ENCODE measurements around the gene PKD1.
"Not testable (repeated sequence)": the region's sequence is repeated elsewhere in the genome, so short reads cannot be mapped to it uniquely, and the experiment has no call there.

The PKD1 gene

DNA sequence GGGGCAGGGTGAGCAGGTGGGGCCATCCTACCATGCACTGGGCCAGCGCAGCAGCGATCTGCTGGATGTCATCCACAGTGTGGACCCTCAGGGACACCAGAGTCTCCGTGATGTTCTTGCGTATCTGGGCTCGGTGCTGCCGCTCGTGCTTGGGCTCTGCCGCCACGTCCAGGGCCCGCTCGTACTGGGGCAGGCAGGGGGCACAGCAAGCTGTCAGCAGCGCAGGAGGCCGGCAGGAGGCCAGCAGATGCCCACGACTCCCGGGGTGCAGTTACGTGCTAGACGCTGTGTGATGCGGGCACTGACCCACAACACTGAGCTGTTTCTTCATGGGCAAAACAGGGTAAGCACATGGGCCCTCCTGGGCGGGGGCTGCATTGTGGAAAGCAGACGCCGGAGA is 30.4 kb downstream of the PKD1 start:
- H3K36me3 ChIP-seq (ENCODE audit: control insufficient read depth in 2 of 2, insufficient read depth in 2 of 2, low read length in 2 of 2): peaks cover 0 to 12% of the 10 kb centered on the region in 2 donors
- not testable (repeated sequence) for H3K4me1 ChIP-seq (ENCODE audit: control insufficient read depth, insufficient read depth, low read length); H3K9me3 ChIP-seq (ENCODE audit: control insufficient read depth in 2 of 2, low read length in 2 of 2); H3K4me3 ChIP-seq (ENCODE audit: low read length in 2 of 2); H3K9ac ChIP-seq (ENCODE audit: low read length in 2 of 2); H3K27me3 ChIP-seq (ENCODE audit: control insufficient read depth in 1 of 2, insufficient read depth in 2 of 2, low read length in 2 of 2); H3K27ac ChIP-seq (ENCODE audit: low read length)

DNA sequence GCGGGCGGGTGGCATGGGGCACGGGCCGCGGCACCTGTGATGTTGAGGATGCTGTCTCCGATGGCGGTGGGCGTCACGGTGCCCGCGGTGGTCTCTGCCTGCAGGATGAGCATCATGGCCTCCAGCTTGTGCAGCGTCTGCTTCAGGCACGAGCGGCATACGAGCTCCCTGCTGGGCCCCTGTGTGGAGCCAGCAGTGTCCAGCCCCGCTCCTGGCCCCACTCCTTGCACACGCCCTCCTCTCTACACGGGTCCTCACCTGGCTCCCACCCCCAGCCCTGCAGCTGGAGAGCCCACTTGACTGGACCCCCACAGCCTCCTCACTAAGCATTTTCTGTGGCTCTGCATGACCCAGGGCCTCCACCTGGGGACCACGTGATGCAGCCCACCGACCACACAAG is 31.2 kb downstream of the PKD1 start:
- not testable (repeated sequence) for H3K4me3 ChIP-seq (ENCODE audit: low read length in 2 of 2); H3K9ac ChIP-seq (ENCODE audit: low read length in 2 of 2); H3K9me3 ChIP-seq (ENCODE audit: control insufficient read depth in 2 of 2, low read length in 2 of 2); H3K27ac ChIP-seq (ENCODE audit: low read length); H3K27me3 ChIP-seq (ENCODE audit: control insufficient read depth in 1 of 2, insufficient read depth in 2 of 2, low read length in 2 of 2); H3K4me1 ChIP-seq (ENCODE audit: control insufficient read depth, insufficient read depth, low read length)
- peaks cover 0 to 16% of the 10 kb centered on the region in 2 donors for H3K36me3 ChIP-seq (ENCODE audit: control insufficient read depth in 2 of 2, insufficient read depth in 2 of 2, low read length in 2 of 2)

DNA sequence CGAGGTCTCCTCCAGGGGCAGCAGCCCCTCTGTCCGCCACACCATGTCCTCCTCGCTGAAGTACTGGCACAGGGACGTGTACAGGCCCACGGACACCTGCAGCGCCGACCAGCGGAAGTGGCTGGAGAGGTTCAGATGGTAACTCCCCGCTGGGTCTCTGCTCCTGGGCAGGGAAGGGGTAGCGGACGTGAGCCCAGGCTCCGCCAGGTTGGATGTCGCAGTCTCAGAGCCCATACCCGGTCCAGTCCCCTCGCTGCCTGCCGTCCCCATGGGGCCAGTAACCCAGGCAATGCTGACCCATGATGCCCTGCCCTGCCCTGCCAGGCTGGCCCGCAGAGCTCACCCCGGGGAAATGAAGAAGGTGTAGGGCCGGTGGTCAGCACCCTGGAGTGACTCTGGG is 33.2 kb downstream of the PKD1 start:
- Histone ChIP-seq H3K27ac (ENCODE audit: low read length) (no peak overlapping the region), H3K36me3 (ENCODE audit: control insufficient read depth in 2 of 2, insufficient read depth in 2 of 2, low read length in 2 of 2) (peaks cover 3 to 16% of the 10 kb centered on the region in 2 donors), H3K4me1 (ENCODE audit: control insufficient read depth, insufficient read depth, low read length) (no peaks in the 10 kb centered on the region), H3K4me3 (ENCODE audit: low read length in 2 of 2) (no peak overlapping the region), H3K9ac (ENCODE audit: low read length in 2 of 2) (no peak overlapping the region), H3K9me3 (ENCODE audit: control insufficient read depth in 2 of 2, low read length in 2 of 2) (no peaks in the 10 kb centered on the region), H3K27me3 (ENCODE audit: control insufficient read depth in 1 of 2, insufficient read depth in 2 of 2, low read length in 2 of 2) (no peaks in the 10 kb centered on the region)

DNA sequence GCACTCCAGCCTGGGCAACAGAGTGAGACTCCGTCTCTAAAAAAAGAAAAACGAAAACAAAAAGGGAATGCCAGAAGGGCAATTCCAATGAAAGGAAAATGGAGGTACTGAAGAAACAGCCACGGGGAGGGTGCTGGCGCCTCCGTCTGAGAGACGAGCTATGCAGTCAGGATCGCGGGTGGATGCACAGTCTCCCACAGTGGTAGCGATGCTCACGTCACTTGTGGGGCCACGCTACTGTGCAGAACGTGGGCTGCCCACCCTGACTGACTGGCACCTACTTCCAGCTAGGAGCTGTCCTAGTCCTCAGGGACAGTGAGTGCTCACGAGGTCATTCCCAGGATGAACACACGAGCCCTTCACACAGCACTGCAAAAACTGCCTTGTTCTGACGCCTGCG is 34.1 kb downstream of the PKD1 start:
- H3K4me1 ChIP-seq (ENCODE audit: control insufficient read depth, insufficient read depth, low read length); H3K27me3 ChIP-seq (ENCODE audit: control insufficient read depth in 1 of 2, insufficient read depth in 2 of 2, low read length in 2 of 2); H3K9ac ChIP-seq (ENCODE audit: low read length in 2 of 2); H3K4me3 ChIP-seq (ENCODE audit: low read length in 2 of 2); H3K27ac ChIP-seq (ENCODE audit: low read length); H3K9me3 ChIP-seq (ENCODE audit: control insufficient read depth in 2 of 2, low read length in 2 of 2): not testable (repeated sequence)
- peaks cover 3 to 20% of the 10 kb centered on the region in 2 donors for H3K36me3 ChIP-seq (ENCODE audit: control insufficient read depth in 2 of 2, insufficient read depth in 2 of 2, low read length in 2 of 2)

DNA sequence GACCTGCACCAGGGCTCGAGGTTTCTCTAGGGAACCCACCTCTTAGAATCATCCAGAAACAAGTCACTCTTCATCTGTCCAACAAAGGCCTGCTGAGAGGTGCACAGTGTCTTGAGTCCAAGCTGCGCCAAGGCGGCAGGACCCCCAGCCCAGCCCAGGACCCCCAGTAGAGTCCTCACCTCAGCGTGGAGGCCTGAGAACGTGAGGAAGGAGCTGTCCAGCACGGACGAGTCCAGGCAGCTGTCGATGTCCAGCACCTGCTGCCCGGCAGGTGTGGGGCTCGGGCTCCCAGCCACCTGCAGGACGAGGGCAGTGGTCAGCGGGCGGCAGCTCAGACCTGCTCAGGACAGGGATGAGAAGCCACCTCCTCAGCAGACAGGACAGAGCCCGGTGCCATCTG is 38.0 kb downstream of the PKD1 start:
- H3K27me3 ChIP-seq (ENCODE audit: control insufficient read depth in 1 of 2, insufficient read depth in 2 of 2, low read length in 2 of 2); H3K4me3 ChIP-seq (ENCODE audit: low read length in 2 of 2); H3K9me3 ChIP-seq (ENCODE audit: control insufficient read depth in 2 of 2, low read length in 2 of 2); H3K9ac ChIP-seq (ENCODE audit: low read length in 2 of 2); H3K4me1 ChIP-seq (ENCODE audit: control insufficient read depth, insufficient read depth, low read length); H3K27ac ChIP-seq (ENCODE audit: low read length): not testable (repeated sequence)
- peaks cover 31 to 50% of the 10 kb centered on the region in 2 donors for H3K36me3 ChIP-seq (ENCODE audit: control insufficient read depth in 2 of 2, insufficient read depth in 2 of 2, low read length in 2 of 2)

DNA sequence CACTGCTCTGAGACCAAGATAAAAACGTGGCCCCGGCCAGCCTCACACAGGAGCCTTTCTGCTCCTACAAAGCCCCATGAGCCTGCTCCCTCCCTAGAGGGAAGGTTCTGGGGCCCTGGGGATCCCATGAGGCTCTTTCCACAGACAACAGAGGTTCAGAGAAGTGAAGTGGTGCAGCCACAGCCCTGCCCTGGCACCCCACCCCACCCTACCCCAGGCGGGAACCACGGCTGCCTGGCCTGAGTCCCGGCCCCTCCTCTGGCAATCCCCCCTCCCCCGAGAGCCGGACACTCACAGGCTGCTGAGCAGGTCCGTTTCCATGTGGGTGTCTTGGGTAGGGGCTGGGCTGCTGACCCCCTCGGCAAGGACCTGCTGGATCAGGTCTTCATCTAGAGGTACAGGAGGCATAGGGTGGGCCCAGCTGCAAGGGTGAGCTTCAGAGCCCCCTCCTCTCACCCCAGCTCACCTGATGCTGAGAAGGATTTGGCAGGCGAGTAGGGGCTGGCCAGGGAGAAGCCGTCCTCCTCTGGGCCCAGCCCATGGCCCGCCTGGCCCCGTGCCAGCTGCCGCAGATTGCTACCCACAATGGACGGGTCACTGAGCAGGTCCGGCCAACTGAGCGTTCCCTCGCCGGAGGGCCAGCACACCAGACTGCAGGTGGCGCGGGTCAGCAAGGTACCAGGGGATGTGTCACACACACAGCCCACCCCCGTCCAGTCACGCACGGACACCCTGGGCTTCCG is 38.7 kb downstream of the PKD1 start:
- no peak overlapping the region for H3K4me3 ChIP-seq (ENCODE audit: low read length in 2 of 2)
- no peak overlapping the region for H3K27ac ChIP-seq (ENCODE audit: low read length)
- peaks cover 13% of the 10 kb centered on the region for H3K4me1 ChIP-seq (ENCODE audit: control insufficient read depth, insufficient read depth, low read length)
- H3K9me3 ChIP-seq (ENCODE audit: control insufficient read depth in 2 of 2, low read length in 2 of 2): no peaks in the 10 kb centered on the region
- no peaks in the 10 kb centered on the region for H3K27me3 ChIP-seq (ENCODE audit: control insufficient read depth in 1 of 2, insufficient read depth in 2 of 2, low read length in 2 of 2)
- H3K36me3 ChIP-seq (ENCODE audit: control insufficient read depth in 2 of 2, insufficient read depth in 2 of 2, low read length in 2 of 2): peaks cover 37 to 53% of the 10 kb centered on the region in 2 donors
- no peak overlapping the region for H3K9ac ChIP-seq (ENCODE audit: low read length in 2 of 2)

DNA sequence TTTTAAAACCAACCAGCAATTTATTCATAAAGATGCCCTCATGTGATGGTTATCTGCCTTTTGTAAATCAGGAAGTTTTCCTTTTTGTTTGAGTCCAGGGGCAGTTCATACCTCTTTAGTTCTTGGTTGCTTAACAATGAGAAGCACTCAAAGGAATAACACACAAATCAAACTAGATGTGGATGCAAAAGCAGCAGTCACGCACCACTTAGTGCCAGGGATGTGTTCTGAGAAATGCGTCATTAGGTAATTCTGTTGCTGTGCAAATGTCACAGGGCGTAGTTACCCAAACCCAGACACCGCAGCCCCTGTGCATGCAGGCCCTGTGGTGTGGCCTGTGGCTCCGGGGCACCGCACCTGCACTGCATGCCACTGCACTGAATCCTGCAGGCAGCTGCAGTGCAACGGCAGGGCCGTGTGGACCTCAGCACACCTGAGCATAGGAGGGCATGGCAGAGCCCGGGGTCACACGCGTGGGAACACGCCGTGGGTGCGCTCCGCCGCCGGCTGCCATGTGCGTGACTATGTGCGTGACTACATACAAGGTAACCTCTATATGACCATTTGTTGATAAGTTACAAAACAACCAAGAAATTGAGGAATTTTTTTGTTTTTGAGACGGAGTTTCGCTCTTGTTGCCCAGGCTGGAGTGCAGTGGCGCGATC is 39.6 kb downstream of the PKD1 start:
- Histone ChIP-seq H3K36me3 (ENCODE audit: control insufficient read depth in 2 of 2, insufficient read depth in 2 of 2, low read length in 2 of 2) (peaks cover 41 to 54% of the 10 kb centered on the region in 2 donors), H3K27me3 (ENCODE audit: control insufficient read depth in 1 of 2, insufficient read depth in 2 of 2, low read length in 2 of 2) (no peaks in the 10 kb centered on the region), H3K4me1 (ENCODE audit: control insufficient read depth, insufficient read depth, low read length) (peaks cover 18% of the 10 kb centered on the region), H3K9ac (ENCODE audit: low read length in 2 of 2) (no peak overlapping the region), H3K4me3 (ENCODE audit: low read length in 2 of 2) (no peak overlapping the region), H3K27ac (ENCODE audit: low read length) (no peak overlapping the region), H3K9me3 (ENCODE audit: control insufficient read depth in 2 of 2, low read length in 2 of 2) (no peaks in the 10 kb centered on the region)

DNA sequence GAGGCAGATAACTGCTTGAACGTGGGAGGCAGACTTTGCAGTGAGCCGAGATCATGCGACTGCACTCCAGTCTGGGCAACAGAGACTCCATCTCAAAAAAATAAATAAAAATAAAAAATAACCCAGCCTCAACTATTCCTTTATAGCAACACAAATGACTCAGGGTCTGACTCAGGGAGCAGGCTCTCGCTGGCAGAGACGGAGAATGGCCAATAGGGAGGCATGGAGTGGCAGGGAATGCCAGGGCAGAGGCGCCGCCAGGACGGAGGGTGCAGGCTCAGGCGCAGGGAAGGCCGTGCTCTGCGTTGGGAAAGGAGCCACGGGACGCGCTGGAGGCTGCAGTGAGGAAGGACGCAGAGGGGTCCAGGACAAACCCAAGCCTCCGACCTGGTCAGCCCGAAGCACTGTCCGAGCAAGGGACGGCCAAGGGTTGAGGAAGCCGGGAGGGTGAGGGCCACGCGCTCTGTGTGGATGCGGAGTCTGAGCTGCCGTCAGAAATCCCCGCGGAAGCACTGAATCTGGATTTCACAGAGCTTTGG is 40.3 kb downstream of the PKD1 start:
- Histone ChIP-seq H3K9me3 (ENCODE audit: control insufficient read depth in 2 of 2, low read length in 2 of 2) (no peaks in the 10 kb centered on the region), H3K27me3 (ENCODE audit: control insufficient read depth in 1 of 2, insufficient read depth in 2 of 2, low read length in 2 of 2) (no peaks in the 10 kb centered on the region), H3K4me3 (ENCODE audit: low read length in 2 of 2) (no peak overlapping the region), H3K4me1 (ENCODE audit: control insufficient read depth, insufficient read depth, low read length) (peaks cover 18% of the 10 kb centered on the region), H3K9ac (ENCODE audit: low read length in 2 of 2) (no peak overlapping the region), H3K27ac (ENCODE audit: low read length) (no peak overlapping the region), H3K36me3 (ENCODE audit: control insufficient read depth in 2 of 2, insufficient read depth in 2 of 2, low read length in 2 of 2) (peaks cover 44 to 55% of the 10 kb centered on the region in 2 donors)

DNA sequence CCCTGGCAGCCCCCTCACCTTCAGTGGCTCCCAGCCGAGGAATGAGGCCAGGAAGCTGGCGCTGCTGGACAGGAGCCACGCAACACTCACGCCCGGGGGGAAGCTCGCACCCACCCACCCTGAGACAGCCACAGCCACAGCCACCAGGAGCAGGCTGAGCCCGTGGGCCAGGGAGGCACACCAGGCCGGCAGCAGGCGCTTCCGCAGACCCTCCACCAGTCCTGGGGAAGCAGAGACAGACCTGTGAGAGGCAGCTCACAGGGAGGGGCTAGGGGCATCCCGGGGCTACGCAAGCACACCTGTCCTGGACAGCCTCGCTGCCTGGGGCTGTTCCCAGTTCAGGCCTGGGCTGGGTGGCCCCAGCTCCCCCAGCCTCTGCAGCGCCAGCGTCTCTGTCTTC is 41.9 kb downstream of the PKD1 start:
- Histone ChIP-seq H3K9me3 (ENCODE audit: control insufficient read depth in 2 of 2, low read length in 2 of 2) (no peaks in the 10 kb centered on the region), H3K4me3 (ENCODE audit: low read length in 2 of 2) (no peak overlapping the region), H3K27ac (ENCODE audit: low read length) (no peak overlapping the region), H3K4me1 (ENCODE audit: control insufficient read depth, insufficient read depth, low read length) (peaks cover 24% of the 10 kb centered on the region), H3K9ac (ENCODE audit: low read length in 2 of 2) (no peak overlapping the region), H3K27me3 (ENCODE audit: control insufficient read depth in 1 of 2, insufficient read depth in 2 of 2, low read length in 2 of 2) (no peaks in the 10 kb centered on the region), H3K36me3 (ENCODE audit: control insufficient read depth in 2 of 2, insufficient read depth in 2 of 2, low read length in 2 of 2) (peaks cover 44 to 58% of the 10 kb centered on the region in 2 donors)

DNA sequence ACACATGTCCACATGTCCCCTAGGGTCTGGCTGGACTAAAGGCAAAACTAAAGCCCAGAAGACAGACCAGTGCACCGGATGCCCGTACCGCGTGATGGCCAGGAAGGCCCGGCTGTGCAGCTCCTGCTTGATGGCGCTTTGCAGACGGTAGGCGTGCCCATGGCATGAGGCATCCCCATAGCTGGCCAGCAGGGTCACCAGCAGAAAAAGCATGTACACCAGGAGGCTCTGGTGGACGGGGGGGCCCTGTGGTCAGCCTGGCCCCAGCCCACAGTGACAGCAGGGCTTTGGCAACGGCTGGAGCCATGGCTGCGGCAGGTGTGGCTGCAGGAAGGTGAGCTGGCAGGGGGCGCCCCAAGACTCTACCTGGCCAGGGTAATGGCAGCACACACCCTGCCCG is 42.8 kb downstream of the PKD1 start:
- peaks cover 24% of the 10 kb centered on the region for H3K4me1 ChIP-seq (ENCODE audit: control insufficient read depth, insufficient read depth, low read length)
- no peaks in the 10 kb centered on the region for H3K27me3 ChIP-seq (ENCODE audit: control insufficient read depth in 1 of 2, insufficient read depth in 2 of 2, low read length in 2 of 2)
- peak overlapping the region; percentile 62 for H3K27ac ChIP-seq (ENCODE audit: low read length)
- no peak overlapping the region for H3K4me3 ChIP-seq (ENCODE audit: low read length in 2 of 2)
- no peaks in the 10 kb centered on the region for H3K9me3 ChIP-seq (ENCODE audit: control insufficient read depth in 2 of 2, low read length in 2 of 2)
- H3K36me3 ChIP-seq (ENCODE audit: control insufficient read depth in 2 of 2, insufficient read depth in 2 of 2, low read length in 2 of 2): peaks cover 44 to 62% of the 10 kb centered on the region in 2 donors
- H3K9ac ChIP-seq (ENCODE audit: low read length in 2 of 2): no peak overlapping the region

DNA sequence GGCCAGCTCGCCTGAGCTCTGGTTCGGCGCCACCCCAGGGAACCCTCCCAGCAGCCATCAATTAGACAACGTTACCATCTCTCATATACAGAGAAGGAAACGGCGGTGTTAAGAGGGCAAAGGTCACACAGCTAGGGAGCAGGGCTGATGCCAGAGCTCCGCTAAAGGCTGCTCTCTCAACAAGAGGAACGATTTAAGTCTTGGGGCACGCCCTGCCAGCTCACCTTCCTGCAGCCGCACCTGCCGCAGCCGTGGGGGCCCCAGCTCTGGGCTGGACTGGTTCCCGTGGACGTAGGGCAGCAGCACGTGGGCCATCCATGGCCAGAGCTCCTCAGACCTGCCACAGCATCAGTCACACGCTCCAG is 43.5 kb downstream of the PKD1 start:
- Histone ChIP-seq H3K4me3 (ENCODE audit: low read length in 2 of 2) (no peak overlapping the region), H3K9me3 (ENCODE audit: control insufficient read depth in 2 of 2, low read length in 2 of 2) (no peaks in the 10 kb centered on the region), H3K36me3 (ENCODE audit: control insufficient read depth in 2 of 2, insufficient read depth in 2 of 2, low read length in 2 of 2) (peaks cover 44 to 60% of the 10 kb centered on the region in 2 donors), H3K4me1 (ENCODE audit: control insufficient read depth, insufficient read depth, low read length) (peaks cover 24% of the 10 kb centered on the region), H3K27me3 (ENCODE audit: control insufficient read depth in 1 of 2, insufficient read depth in 2 of 2, low read length in 2 of 2) (no peaks in the 10 kb centered on the region), H3K27ac (ENCODE audit: low read length) (peak overlapping the region; percentile 62), H3K9ac (ENCODE audit: low read length in 2 of 2) (no peak overlapping the region)

All from stomach smooth muscle (tissue), 2 donors.